ENCODE measurements around the gene MYH15. TPM values are rescaled to one million over a fixed set of nuclear protein-coding genes. Genes with fewer than 3 reads are reported as not detected.

MYH15 gene
- total and polyA plus RNA-seq, 7 donors, result under 0.01 to 0.60 (median 0.31) TPM; not detected in 3

DNA sequence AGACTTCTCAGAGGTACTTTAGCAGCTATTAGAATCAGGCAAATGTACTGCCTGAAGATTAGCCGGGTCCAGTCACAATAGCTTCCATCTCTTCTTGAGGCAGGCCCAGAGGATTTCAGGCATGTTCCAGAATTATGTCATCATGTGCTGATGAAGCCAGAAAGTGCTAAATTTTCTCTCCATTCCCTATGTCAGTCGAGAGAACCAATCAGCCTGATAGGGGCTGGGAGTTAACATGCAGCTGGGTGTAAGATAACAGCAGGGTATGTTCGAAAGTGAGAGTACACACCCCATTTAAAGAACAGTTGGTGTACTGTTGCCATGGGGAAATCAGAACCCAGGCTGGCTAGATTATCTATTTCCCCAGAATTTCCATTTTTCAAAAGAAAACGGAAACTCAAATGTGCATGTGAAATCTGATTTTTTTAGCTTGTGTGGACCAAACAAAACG is 48.7 kb downstream of the MYH15 start:
- Histone ChIP-seq H3K4me3 (no peak overlapping the region), H3K4me1 (no peaks in the 10 kb centered on the region), H3K36me3 (no peaks in the 10 kb centered on the region), H3K27ac (no peak overlapping the region), H3K9me3 (no peaks in the 10 kb centered on the region), H3K27me3 (no peaks in the 10 kb centered on the region)
- WGBS, 2 donors, result 40 to 55% methylated on average over 5 of the region's 5 CpGs
- DNase-seq, result no peak
- intact Hi-C loops (cut with DNase I), result no loop called here
- TF ChIP-seq, protein P1, sequence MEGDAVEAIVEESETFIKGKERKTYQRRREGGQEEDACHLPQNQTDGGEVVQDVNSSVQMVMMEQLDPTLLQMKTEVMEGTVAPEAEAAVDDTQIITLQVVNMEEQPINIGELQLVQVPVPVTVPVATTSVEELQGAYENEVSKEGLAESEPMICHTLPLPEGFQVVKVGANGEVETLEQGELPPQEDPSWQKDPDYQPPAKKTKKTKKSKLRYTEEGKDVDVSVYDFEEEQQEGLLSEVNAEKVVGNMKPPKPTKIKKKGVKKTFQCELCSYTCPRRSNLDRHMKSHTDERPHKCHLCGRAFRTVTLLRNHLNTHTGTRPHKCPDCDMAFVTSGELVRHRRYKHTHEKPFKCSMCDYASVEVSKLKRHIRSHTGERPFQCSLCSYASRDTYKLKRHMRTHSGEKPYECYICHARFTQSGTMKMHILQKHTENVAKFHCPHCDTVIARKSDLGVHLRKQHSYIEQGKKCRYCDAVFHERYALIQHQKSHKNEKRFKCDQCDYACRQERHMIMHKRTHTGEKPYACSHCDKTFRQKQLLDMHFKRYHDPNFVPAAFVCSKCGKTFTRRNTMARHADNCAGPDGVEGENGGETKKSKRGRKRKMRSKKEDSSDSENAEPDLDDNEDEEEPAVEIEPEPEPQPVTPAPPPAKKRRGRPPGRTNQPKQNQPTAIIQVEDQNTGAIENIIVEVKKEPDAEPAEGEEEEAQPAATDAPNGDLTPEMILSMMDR (IDR thresholded peaks at IDR 0.05), result no peak
- no peak for TF ChIP-seq POLR2A (IDR thresholded peaks at IDR 0.05)
- no peak for TF ChIP-seq EP300 (IDR thresholded peaks at IDR 0.05)
- no peak for TF ChIP-seq POLR2AphosphoS5 (IDR thresholded peaks at IDR 0.05)

GRCh38 chr3:108459225-108459624 is 51.2 kb downstream of the MYH15 start:
- no peaks in the 10 kb centered on the region for H3K9me3 ChIP-seq
- intact Hi-C loops (cut with DNase I), result no loop called here
- no peak for DNase-seq
- TF ChIP-seq POLR2A (IDR thresholded peaks at IDR 0.05), result no peak
- TF ChIP-seq, protein P1 (IDR thresholded peaks at IDR 0.05), result no peak
- H3K27ac ChIP-seq, result no peak overlapping the region
- no peaks in the 10 kb centered on the region for H3K4me1 ChIP-seq
- no peak overlapping the region for H3K4me3 ChIP-seq
- no peaks in the 10 kb centered on the region for H3K36me3 ChIP-seq
- H3K27me3 ChIP-seq, result no peaks in the 10 kb centered on the region

GRCh38 chr3:108455212-108455705 is 55.1 kb downstream of the MYH15 start:
- no peak for DNase-seq
- WGBS, 2 donors, result 80 to 87% methylated on average over 2 of the region's 2 CpGs

DNA sequence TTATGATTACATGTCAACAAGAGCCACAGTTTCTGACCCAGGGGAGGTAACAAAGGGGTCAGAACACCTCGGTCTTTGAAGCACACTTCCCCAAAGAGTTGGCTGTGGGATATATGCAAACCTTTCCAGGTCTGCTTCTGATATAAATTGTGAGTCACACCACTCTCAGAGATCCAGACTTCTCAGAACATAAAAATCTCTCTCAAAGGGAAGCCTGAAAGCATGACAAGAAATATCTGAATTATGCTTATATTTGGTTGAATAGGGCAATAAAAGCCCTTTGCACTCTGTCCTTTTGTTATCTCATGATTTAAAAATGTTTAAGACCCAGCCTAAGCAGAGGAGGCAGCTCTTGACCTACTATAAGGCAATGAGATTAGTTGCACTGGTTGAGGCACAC is 56.8 kb downstream of the MYH15 start:
- 14 to 65% methylated on average over 1 of the region's 1 CpG for WGBS, 2 donors

More at GRCh38 chr3:108455212-108455705, 55.1 kb downstream of the MYH15 start:
- Histone ChIP-seq H3K27ac (no peak overlapping the region), H3K9me3 (no peaks in the 10 kb centered on the region), H3K4me1 (no peaks in the 10 kb centered on the region), H3K36me3 (no peaks in the 10 kb centered on the region), H3K4me3 (no peak overlapping the region), H3K27me3 (no peaks in the 10 kb centered on the region)
- TF ChIP-seq, protein P1 (IDR thresholded peaks at IDR 0.05), result no peak
- TF ChIP-seq EP300 (IDR thresholded peaks at IDR 0.05), result no peak
- no peak for TF ChIP-seq POLR2A (IDR thresholded peaks at IDR 0.05)
- TF ChIP-seq POLR2AphosphoS5 (IDR thresholded peaks at IDR 0.05), result no peak
- intact Hi-C loops (cut with DNase I), result no loop called here

More for the DNA sequence above, 56.8 kb downstream of the MYH15 start:
- Histone ChIP-seq H3K9me3 (peaks cover 0 to under 1% (median 0%) of the 10 kb centered on the region in 4 donors), H3K4me3 (no peak overlapping the region), H3K27me3 (no peaks in the 10 kb centered on the region), H3K27ac (no peak overlapping the region), H3K4me1 (no peaks in the 10 kb centered on the region), H3K36me3 (no peaks in the 10 kb centered on the region)
- TF ChIP-seq EP300 (IDR thresholded peaks at IDR 0.05), result no peak
- TF ChIP-seq POLR2AphosphoS5 (IDR thresholded peaks at IDR 0.05), result no peak
- TF ChIP-seq, protein P1 (IDR thresholded peaks at IDR 0.05), result no peak
- TF ChIP-seq POLR2A (IDR thresholded peaks at IDR 0.05), result no peak
- intact Hi-C loops (cut with DNase I), result no loop called here
- no peak for DNase-seq
